Endothelial cell (in vitro differentiated cells): Measurements from ENCODE around the gene FYB2. TPM values are rescaled to one million over a fixed set of nuclear protein-coding genes. Genes with fewer than 3 reads are reported as not detected.

Experiments
- DNase-seq: peaks from one replicate; pipeline ENCODE4 v3.0.0; 2021; ENCODE audit warnings: low spot score
- H3K27ac Mint-ChIP-seq: one replicate; pipeline ENCODE4 v1.8.0; 2021; ENCODE audit warnings: mixed read lengths, inconsistent platforms; ENCODE audit not compliant: unreplicated experiment
- H3K27me3 Mint-ChIP-seq: one replicate; pipeline ENCODE4 v1.8.0; 2021; ENCODE audit warnings: mild to moderate bottlenecking, moderate library complexity, mixed read lengths, inconsistent platforms; ENCODE audit not compliant: unreplicated experiment
- H3K36me3 Mint-ChIP-seq: one replicate; pipeline ENCODE4 v1.8.0; 2021; ENCODE audit warnings: mild to moderate bottlenecking, low read depth, mixed read lengths, inconsistent platforms; ENCODE audit not compliant: unreplicated experiment
- H3K4me1 Mint-ChIP-seq: one replicate; pipeline ENCODE4 v1.8.0; 2021; ENCODE audit warnings: mild to moderate bottlenecking, mixed read lengths, inconsistent platforms; ENCODE audit not compliant: unreplicated experiment
- H3K4me3 Mint-ChIP-seq: one replicate; pipeline ENCODE4 v1.8.0; 2021; ENCODE audit warnings: mild to moderate bottlenecking, mixed read lengths, inconsistent platforms; ENCODE audit not compliant: unreplicated experiment
- H3K9me3 Mint-ChIP-seq: one replicate; pipeline ENCODE4 v1.8.0; 2021; ENCODE audit warnings: mixed read lengths, inconsistent platforms; ENCODE audit not compliant: unreplicated experiment
- CTCF ChIP-seq: fragments of 200-600 bp; sonication (generic); IDR thresholded peaks from one replicate; pipeline ENCODE4 v1.5.0; 2021; ENCODE audit warnings: antibody characterized with exemption; ENCODE audit not compliant: unreplicated experiment
- total RNA-seq: library from RNA; stranded (reverse); fragmentation: NEBNext Ultra II Directional; extraction: Animal tissue kit (Norgen Biotek cat#: 25700); gene quantifications from one replicate; pipeline ENCODE4 v1.2.1, GENCODE V29; 2021; ENCODE audit not compliant: unreplicated experiment

The FYB2 gene
- total RNA-seq, 1 donor from 2014 or later: 0.18 TPM

GRCh38 chr1:56745231-56745630 lies 74.0 kb downstream of the FYB2 start:
- Mint-ChIP-seq H3K27ac (no peak overlapping the region), H3K9me3 (no peaks in the 10 kb centered on the region), H3K4me1 (no peaks in the 10 kb centered on the region), H3K27me3 (peaks cover 2% of the 10 kb centered on the region), H3K36me3 (no peaks in the 10 kb centered on the region), H3K4me3 (no peak overlapping the region)
- DNase-seq: no peak
- TF ChIP-seq CTCF: no peak

GRCh38 chr1:56728964-56729363 lies 90.2 kb downstream of the FYB2 start:
- Mint-ChIP-seq H3K36me3 (no peaks in the 10 kb centered on the region), H3K4me1 (no peaks in the 10 kb centered on the region), H3K27me3 (no peaks in the 10 kb centered on the region), H3K4me3 (no peak overlapping the region), H3K9me3 (no peaks in the 10 kb centered on the region), H3K27ac (no peak overlapping the region)
- DNase-seq: no peak
- TF ChIP-seq CTCF: no peak

- no peak overlapping the region for H3K4me3 Mint-ChIP-seq
- no peak for DNase-seq
- H3K27me3 Mint-ChIP-seq: no peaks in the 10 kb centered on the region
- H3K36me3 Mint-ChIP-seq: no peaks in the 10 kb centered on the region
- TF ChIP-seq CTCF: no peak
- H3K27ac Mint-ChIP-seq: no peak overlapping the region
- no peaks in the 10 kb centered on the region for H3K9me3 Mint-ChIP-seq
- no peaks in the 10 kb centered on the region for H3K4me1 Mint-ChIP-seq
These were observed 92.5 kb downstream of the FYB2 start for GRCh38 chr1:56726706-56727105.

GRCh38 chr1:56719171-56719570 lies 100.0 kb downstream of the FYB2 start:
- no peaks in the 10 kb centered on the region for H3K27me3 Mint-ChIP-seq
- H3K4me1 Mint-ChIP-seq: no peaks in the 10 kb centered on the region
- no peaks in the 10 kb centered on the region for H3K9me3 Mint-ChIP-seq
- DNase-seq: no peak
- TF ChIP-seq CTCF: no peak
- no peak overlapping the region for H3K4me3 Mint-ChIP-seq
- H3K27ac Mint-ChIP-seq: no peak overlapping the region
- no peaks in the 10 kb centered on the region for H3K36me3 Mint-ChIP-seq

- no peak for TF ChIP-seq CTCF
- Mint-ChIP-seq H3K27ac (no peak overlapping the region), H3K36me3 (no peaks in the 10 kb centered on the region), H3K4me3 (no peak overlapping the region), H3K9me3 (no peaks in the 10 kb centered on the region), H3K4me1 (no peaks in the 10 kb centered on the region), H3K27me3 (no peaks in the 10 kb centered on the region)
- DNase-seq: no peak
These were observed 104.0 kb downstream of the FYB2 start for GRCh38 chr1:56715156-56715555.
